H1 (cell line): ENCODE data around the gene VSX1. TPM values are rescaled to one million over a fixed set of nuclear protein-coding genes. Genes with fewer than 3 reads are reported as not detected.

Source experiments
- CTCF ChIA-PET: fragments of 300-600 bp; sonication (Branson Sonifier 250); formaldehyde crosslinking; loops from one replicate; lab custom pipeline; 2021; ENCODE audit not compliant: partially characterized antibody; lab: Charles Lee
- POLR2A ChIA-PET: fragments of 300-600 bp; sonication (Branson Sonifier 250); formaldehyde crosslinking; loops from one replicate; lab custom pipeline; 2021; ENCODE audit warnings: inconsistent platforms; ENCODE audit not compliant: partially characterized antibody; lab: Charles Lee
- DNase-seq, 2 experiments: peaks; one replicate each; pipeline versions ENCODE4 v3.0.0 to v3.0.0-alpha.2; 2010 to 2022; ENCODE audit warnings: low spot score in 2 of 2, low read depth in 1 of 2, mixed read lengths in 1 of 2
- FAIRE-seq: peaks from 2 replicates; lab custom pipeline; 2011; peaks lifted over from hg19 to GRCh38; lab: Jason Lieb, UNC
- H2AFZ ChIP-seq: 2 replicates; pipeline ENCODE4 v1.8.1; 2012; ENCODE audit warnings: low read length, inconsistent platforms
- H2AK5ac ChIP-seq: 2 replicates; pipeline ENCODE4 v1.6.1; 2013; ENCODE audit warnings: low read depth, low read length
- H2BK120ac ChIP-seq: replicated peaks from 2 replicates; pipeline ENCODE3; 2013; ENCODE audit warnings: low read depth, low read length, inconsistent platforms
- H2BK12ac ChIP-seq: 2 replicates; pipeline ENCODE4 v1.6.1; 2013; ENCODE audit warnings: low read depth, low read length
- H2BK15ac ChIP-seq: 2 replicates; pipeline ENCODE4 v1.6.1; 2013; ENCODE audit warnings: low read length
- H2BK20ac ChIP-seq: 2 replicates; pipeline ENCODE4 v1.6.1; 2013; ENCODE audit warnings: low read length
- H2BK5ac ChIP-seq: 2 replicates; pipeline ENCODE4 v1.6.1; 2013; ENCODE audit warnings: low read depth, low read length
- H3K14ac ChIP-seq: 2 replicates; pipeline ENCODE4 v1.6.1; 2013; ENCODE audit warnings: inconsistent platforms; ENCODE audit not compliant: insufficient read length
- H3K18ac ChIP-seq: 2 replicates; pipeline ENCODE4 v1.6.1; 2013; ENCODE audit warnings: low read length; ENCODE audit errors: extremely low read depth
- H3K23ac ChIP-seq: 2 replicates; pipeline ENCODE4 v1.6.1; 2013; ENCODE audit warnings: inconsistent platforms; ENCODE audit not compliant: insufficient read length
- H3K23me2 ChIP-seq: 2 replicates; pipeline ENCODE4 v1.6.1; 2013; ENCODE audit warnings: low read depth, low read length
- H3K27ac ChIP-seq: 2 replicates; pipeline ENCODE4 v1.6.1; 2011; ENCODE audit warnings: low read depth, low read length, inconsistent platforms
- H3K27me3 ChIP-seq, 4 experiments: replicated peaks in 1 of 4; 1 replicate in 1 of 4; 2 replicates in 3 of 4; pipeline versions ENCODE4 v1.6.1 to v1.8.1; 2011 to 2013; ENCODE audit warnings: low read length in 3 of 4, mild to moderate bottlenecking in 3 of 4, inconsistent platforms in 2 of 4, mixed read lengths in 2 of 4, moderate library complexity in 1 of 4; ENCODE audit not compliant: control insufficient read depth in 3 of 4, insufficient read depth in 3 of 4; ENCODE audit errors: extremely low read depth in 1 of 4
- H3K36me3 ChIP-seq, 4 experiments: 2 replicates each; pipeline versions ENCODE4 v1.6.1 to v1.8.1; 2011 to 2013; ENCODE audit warnings: mild to moderate bottlenecking in 4 of 4, low read length in 3 of 4, moderate library complexity in 2 of 4, control low read depth in 1 of 4, inconsistent platforms in 1 of 4; ENCODE audit not compliant: insufficient read depth in 4 of 4, control insufficient read depth in 2 of 4
- H3K4ac ChIP-seq: replicated peaks from 2 replicates; pipeline ENCODE3; 2013; ENCODE audit warnings: low read length, low read depth, mixed read lengths, inconsistent platforms; ENCODE audit not compliant: insufficient read length
- H3K4me1 ChIP-seq, 4 experiments: replicated peaks in 1 of 4; 1 replicate in 1 of 4; 2 replicates in 3 of 4; pipeline versions ENCODE4 v1.6.1 to v1.8.1; 2011 to 2013; ENCODE audit warnings: low read length in 3 of 4, inconsistent platforms in 2 of 4, mixed read lengths in 1 of 4; ENCODE audit not compliant: insufficient read depth in 4 of 4, control insufficient read depth in 3 of 4
- H3K4me2 ChIP-seq, 2 experiments: 2 replicates each; pipeline versions ENCODE4 v1.6.1 to v1.8.1; 2011 to 2013; ENCODE audit warnings: low read depth in 2 of 2, low read length in 2 of 2, control low read depth in 1 of 2, inconsistent platforms in 1 of 2, mild to moderate bottlenecking in 1 of 2; ENCODE audit not compliant: insufficient read depth in 1 of 2
- H3K4me3 ChIP-seq, 4 experiments: fragments of 200-600, 300-600 bp in 1 of 4; sonication (generic), shearing (Covaris generic), sonication (Bioruptor Twin) in 1 of 4; 2 replicates each; pipeline versions ENCODE4 v1.5.1 to v1.8.1; 2011 to 2016; ENCODE audit warnings: low read length in 4 of 4, low read depth in 3 of 4, control low read depth in 2 of 4, inconsistent platforms in 2 of 4, mild to moderate bottlenecking in 2 of 4, mixed read lengths in 1 of 4, moderate library complexity in 1 of 4; ENCODE audit not compliant: insufficient read depth in 2 of 4; ENCODE audit errors: extremely low read depth in 1 of 4
- H3K56ac ChIP-seq: replicated peaks from 2 replicates; pipeline ENCODE3; 2013; ENCODE audit warnings: low read depth, mild to moderate bottlenecking, mixed read lengths, low read length, inconsistent platforms; ENCODE audit not compliant: insufficient read length
- H3K79me1 ChIP-seq: 2 replicates; pipeline ENCODE4 v1.6.1; 2013; ENCODE audit warnings: low read depth, low read length, control low read depth
- H3K79me2 ChIP-seq, 2 experiments: 2 replicates each; pipeline versions ENCODE4 v1.6.1 to v1.8.1; 2012 to 2013; ENCODE audit warnings: low read length in 2 of 2, mild to moderate bottlenecking in 2 of 2, inconsistent platforms in 1 of 2; ENCODE audit not compliant: insufficient read depth in 2 of 2, control insufficient read depth in 1 of 2
- H3K9ac ChIP-seq, 4 experiments: replicated peaks in 1 of 4; 1 replicate in 1 of 4; 2 replicates in 3 of 4; pipeline versions ENCODE4 v1.6.1 to v1.8.1; 2011 to 2013; ENCODE audit warnings: low read depth in 3 of 4, low read length in 3 of 4, control low read depth in 2 of 4, mild to moderate bottlenecking in 2 of 4, moderate library complexity in 2 of 4, inconsistent platforms in 1 of 4; ENCODE audit errors: extremely low read depth in 1 of 4
- H3K9me3 ChIP-seq, 2 experiments: 2 replicates each; pipeline versions ENCODE4 v1.6.1 to v1.8.1; 2012 to 2013; ENCODE audit warnings: mild to moderate bottlenecking in 2 of 2, moderate library complexity in 2 of 2, control low read depth in 1 of 2, inconsistent platforms in 1 of 2, low read depth in 1 of 2, low read length in 1 of 2, mixed read lengths in 1 of 2; ENCODE audit not compliant: insufficient read depth in 2 of 2
- H4K20me1 ChIP-seq, 2 experiments: replicated peaks in 1 of 2; 2 replicates each; pipeline versions ENCODE3 to v1.8.1; 2011 to 2013; ENCODE audit warnings: inconsistent platforms in 2 of 2, low read length in 2 of 2, mild to moderate bottlenecking in 1 of 2; ENCODE audit not compliant: insufficient read depth in 2 of 2, control insufficient read depth in 1 of 2
- H4K5ac ChIP-seq: 2 replicates; pipeline ENCODE4 v1.6.1; 2013; ENCODE audit warnings: low read length, low read depth, mixed read lengths, inconsistent platforms; ENCODE audit not compliant: insufficient read length
- H4K8ac ChIP-seq: 2 replicates; pipeline ENCODE4 v1.8.0; 2013; ENCODE audit warnings: mild to moderate bottlenecking, moderate library complexity, low read length, inconsistent platforms; ENCODE audit not compliant: insufficient read depth; ENCODE audit errors: extremely low read depth
- H4K91ac ChIP-seq: replicated peaks from 2 replicates; pipeline ENCODE3; 2013; ENCODE audit warnings: low read length, mixed read lengths, inconsistent platforms; ENCODE audit not compliant: insufficient read length
- E2F6 ChIP-seq: IDR thresholded peaks from 2 replicates; pipeline ENCODE4 v1.6.1; 2012; ENCODE audit warnings: inconsistent platforms
- EP300 ChIP-seq, 2 experiments: IDR thresholded peaks; 1 replicate in 1 of 2; 2 replicates in 1 of 2; pipeline ENCODE4 v1.6.1; 2011 to 2012; ENCODE audit warnings: low read depth in 2 of 2, low read length in 2 of 2, mild to moderate bottlenecking in 2 of 2, borderline replicate concordance in 1 of 2, inconsistent platforms in 1 of 2, moderate library complexity in 1 of 2
- EZH2 ChIP-seq: fragments of 200-600 bp; sonication (generic); IDR thresholded peaks from 2 replicates; pipeline ENCODE4 v1.7.1; 2012; ENCODE audit warnings: low read depth, mild to moderate bottlenecking, moderate library complexity, low read length, inconsistent platforms; ENCODE audit not compliant: severe bottlenecking
- HDAC2 ChIP-seq, 2 experiments: fragments of 300-600 bp in 1 of 2; sonication (generic) in 1 of 2; IDR thresholded peaks; 2 replicates each; pipeline ENCODE4 v1.6.1; 2011 to 2012; ENCODE audit warnings: low read depth in 2 of 2, low read length in 2 of 2, mild to moderate bottlenecking in 2 of 2, moderate library complexity in 2 of 2, borderline replicate concordance in 1 of 2, inconsistent platforms in 1 of 2
- POLR2AphosphoS5 ChIP-seq: IDR thresholded peaks from 2 replicates; pipeline ENCODE4 v1.6.1; 2011; ENCODE audit warnings: low read depth, low read length
- RAD21 ChIP-seq, 2 experiments: IDR thresholded peaks in 1 of 2; conservative IDR thresholded peaks in 1 of 2; 2 replicates each; pipeline ENCODE4 v1.6.1; 2011; ENCODE audit warnings: low read depth in 2 of 2, low read length in 2 of 2, improper control_type of control experiment in 1 of 2, inconsistent platforms in 1 of 2, mild to moderate bottlenecking in 1 of 2, moderate library complexity in 1 of 2
- RNF2 ChIP-seq: fragments of 200-900, 300-1000 bp; sonication (generic); IDR thresholded peaks from 2 replicates; pipeline ENCODE4 v1.7.1; 2016; ENCODE audit warnings: borderline replicate concordance, low read depth, mild to moderate bottlenecking, antibody characterized with exemption, low read length; ENCODE audit not compliant: poor library complexity, severe bottlenecking; ENCODE audit errors: missing control alignments
- SIN3A ChIP-seq, 2 experiments: IDR thresholded peaks in 1 of 2; conservative IDR thresholded peaks in 1 of 2; 2 replicates each; pipeline ENCODE4 v1.6.1; 2011 to 2012; ENCODE audit warnings: low read length in 2 of 2, improper control_type of control experiment in 1 of 2, low read depth in 1 of 2, mild to moderate bottlenecking in 1 of 2
- WGBS, 2 experiments: shearing (Covaris generic) in 1 of 2; methylation state at CpG; one replicate each; pipeline versions ENCODE4 v1.1.6 to v1.1.7; 2013 to 2015; ENCODE audit warnings: low lambda C conversion rate in 2 of 2, mixed read lengths in 2 of 2, inconsistent platforms in 1 of 2, low coverage in 1 of 2, missing lambda C conversion rate in 1 of 2; ENCODE audit not compliant: insufficient replicate concordance in 2 of 2, insufficient coverage in 1 of 2, insufficient read length in 1 of 2; ENCODE audit errors: extremely low coverage in 1 of 2, missing lambda C conversion rate in 1 of 2; 5-methylcytosine and 5-hydroxymethylcytosine counted together
- polyA plus RNA-seq, 7 experiments: library from polyadenylated mRNA; depleted of rRNA in 3 of 7; stranded (reverse) in 5 of 7; unstranded in 2 of 7; fragments of >200 nt in 5 of 7; fragments of 200-250 nt in 2 of 7; gene quantifications; 1 replicate in 5 of 7; 2 replicates in 1 of 7; 4 replicates in 1 of 7; pipeline versions ENCODE4 v1.2.1 to v1.2.3, GENCODE V29; 2011 to 2013; ENCODE audit warnings: missing spikeins in 2 of 7, mixed read lengths in 2 of 7
- total RNA-seq: library from RNA; stranded (reverse); fragmentation: NEBNext Ultra II Directional; extraction: Animal tissue kit (Norgen Biotek cat#: 25700); gene quantifications from 2 replicates; pipeline ENCODE4 v1.2.1, GENCODE V29; 2021

Gene VSX1
- total and polyA plus RNA-seq, 2 of the 8 experiments (the other 6 are each of a cell fraction or from before 2014, with no cell fraction given): 0.14 TPM; not detected in 1

DNA sequence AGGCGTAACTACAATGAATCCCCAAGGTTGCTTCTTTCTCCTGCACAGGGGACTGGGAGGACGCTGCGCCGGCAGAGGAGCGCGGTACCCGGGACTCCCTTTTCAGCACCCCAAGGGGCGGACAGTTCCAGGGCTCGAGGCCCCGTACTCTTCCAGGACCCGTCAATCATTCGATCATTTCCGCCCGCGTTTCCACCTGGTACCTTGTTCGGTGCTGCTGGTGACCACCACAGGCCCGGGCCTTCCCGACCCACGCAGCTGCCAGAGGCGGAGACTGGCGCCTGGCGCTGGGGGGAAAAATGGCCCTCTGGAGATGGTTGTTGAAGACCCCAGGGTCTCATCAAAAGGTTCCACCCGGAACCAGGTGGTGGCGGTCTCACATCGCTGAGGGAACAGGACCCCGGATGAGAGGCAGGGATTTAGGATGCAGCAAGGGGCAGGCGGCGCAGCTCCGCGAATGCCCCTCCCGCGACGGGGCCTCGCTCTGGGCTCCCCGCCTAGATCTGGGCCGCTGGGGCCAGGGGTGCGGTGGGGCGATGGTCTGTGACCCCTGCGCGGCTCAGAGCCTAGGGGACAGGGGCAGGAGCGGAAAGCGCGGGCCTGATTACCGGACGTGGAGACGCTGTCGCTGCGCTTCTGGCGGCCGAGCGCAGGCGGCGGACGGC is 744 bp downstream of the VSX1 start:
- Histone ChIP-seq H3K18ac (no peak overlapping the region), H2AFZ (peak overlapping the region; percentile 11; the same call in 1 of the 2 replicates), H2BK12ac (no peak overlapping the region), H3K9me3 (no peaks in the 10 kb centered on the region), H4K5ac (no peak overlapping the region), H3K9ac (no peak overlapping the region), H3K4me2 (peak overlapping the region; percentile 91 to 97), H3K14ac (no peak overlapping the region), H3K79me1 (no peaks in the 10 kb centered on the region), H2AK5ac (no peak overlapping the region), H2BK120ac (no peak overlapping the region), H2BK5ac (no peak overlapping the region), H3K79me2 (no peaks in the 10 kb centered on the region), H2BK15ac (no peak overlapping the region), H3K23me2 (peaks cover 7% of the 10 kb centered on the region; the same call in 1 of the 2 replicates), H3K27ac (no peak overlapping the region), H4K8ac (no peak overlapping the region; the same call in 1 of the 2 replicates), H4K91ac (no peak overlapping the region), H3K4ac (no peak overlapping the region), H4K20me1 (peaks cover 2 to 4% of the 10 kb centered on the region in 2 experiments), H3K23ac (no peak overlapping the region), H3K36me3 (no peaks in the 10 kb centered on the region; a peak in 1 of 8 replicates), H3K4me3 (peak overlapping the region; percentile 32 to 61 (median 40)), H3K56ac (no peak overlapping the region), H3K4me1 (peaks cover 0 to 15% (median 5%) of the 10 kb centered on the region in 4 experiments; a peak in 5 of 7 replicates), H3K27me3 (peaks cover 63 to 95% (median 90%) of the 10 kb centered on the region in 4 experiments), H2BK20ac (no peak overlapping the region)
- ChIA-PET POLR2A (interaction anchor here (0.8 to 2.0 kb wide), 2 partner anchors 10 to 115 kb away, joined by 3 to 4 read pairs; no protein-coding TSS in a partner anchor), CTCF (interaction anchor here (1.1 to 1.7 kb wide), 2 partner anchors 95 to 113 kb away, joined by 3 to 4 read pairs; no protein-coding TSS in a partner anchor)
- FAIRE-seq (peak; percentile 66), DNase-seq (peak in 1 of 2 experiments; percentile 94)
- WGBS, 2 experiments: 5% methylated on average over 43 of the region's 54 CpGs; no CpG with 5 or more reads in 1 of the 2 experiments
- TF ChIP-seq RNF2 (peak; percentile 33), SIN3A (conservative IDR thresholded peaks at IDR 0.05 in 1 of 2, IDR thresholded peaks at IDR 0.05 in 1 of 2; ENCODE audit: low read depth in 1 of 2, low read length in 2 of 2) (peak; percentile 93 to 96), E2F6 (peak; percentile 11; the same call in 1 of the 2 replicates), EP300 (IDR thresholded peaks at IDR 0.05; ENCODE audit: borderline replicate concordance in 1 of 2, low read depth in 2 of 2, low read length in 2 of 2) (no peak), POLR2AphosphoS5 (no peak), RAD21 (IDR thresholded peaks at IDR 0.05 in 1 of 2, conservative IDR thresholded peaks at IDR 0.05 in 1 of 2; ENCODE audit: low read depth in 2 of 2, low read length in 2 of 2) (peak; percentile 58 to 67), HDAC2 (IDR thresholded peaks at IDR 0.05; ENCODE audit: borderline replicate concordance in 1 of 2, low read depth in 2 of 2, low read length in 2 of 2) (peak; percentile 34 to 78; a peak in 2 of 4 replicates), EZH2 (peak; percentile 70)
